Transverse colon (tissue), 4 donors: ENCODE measurements around the gene MBOAT1.

Source experiments
- EP300 ChIP-seq: sonication (generic); formaldehyde crosslinking; IDR thresholded peaks from one replicate; pipeline ENCODE4 v1.6.1; 2017; ENCODE audit warnings: antibody characterized with exemption, low read depth
- POLR2A ChIP-seq: fragments of 450-650 bp; IDR thresholded peaks from one replicate; pipeline ENCODE4 v1.6.1; 2016; ENCODE audit warnings: antibody characterized with exemption, mild to moderate bottlenecking, moderate library complexity
- POLR2AphosphoS5 ChIP-seq, 3 donors: sonication (generic); formaldehyde crosslinking; IDR thresholded peaks; one replicate each; pipeline ENCODE4 v1.6.1; 2016; ENCODE audit warnings: antibody characterized with exemption in 3 of 3
- TF ChIP-seq, protein P1 (sequence below), 5 experiments: fragments of 200-600 bp in 3 of 5; fragments of 450-650 bp in 2 of 5; sonication (generic) in 3 of 5; IDR thresholded peaks; 1 replicate in 2 of 5; 2 replicates in 3 of 5; pipeline ENCODE4 v1.5.1; 2016 to 2017; ENCODE audit warnings: antibody characterized with exemption in 5 of 5, inconsistent platforms in 3 of 5, mild to moderate bottlenecking in 2 of 5, moderate library complexity in 1 of 5

- TF ChIP-seq, protein P1, sequence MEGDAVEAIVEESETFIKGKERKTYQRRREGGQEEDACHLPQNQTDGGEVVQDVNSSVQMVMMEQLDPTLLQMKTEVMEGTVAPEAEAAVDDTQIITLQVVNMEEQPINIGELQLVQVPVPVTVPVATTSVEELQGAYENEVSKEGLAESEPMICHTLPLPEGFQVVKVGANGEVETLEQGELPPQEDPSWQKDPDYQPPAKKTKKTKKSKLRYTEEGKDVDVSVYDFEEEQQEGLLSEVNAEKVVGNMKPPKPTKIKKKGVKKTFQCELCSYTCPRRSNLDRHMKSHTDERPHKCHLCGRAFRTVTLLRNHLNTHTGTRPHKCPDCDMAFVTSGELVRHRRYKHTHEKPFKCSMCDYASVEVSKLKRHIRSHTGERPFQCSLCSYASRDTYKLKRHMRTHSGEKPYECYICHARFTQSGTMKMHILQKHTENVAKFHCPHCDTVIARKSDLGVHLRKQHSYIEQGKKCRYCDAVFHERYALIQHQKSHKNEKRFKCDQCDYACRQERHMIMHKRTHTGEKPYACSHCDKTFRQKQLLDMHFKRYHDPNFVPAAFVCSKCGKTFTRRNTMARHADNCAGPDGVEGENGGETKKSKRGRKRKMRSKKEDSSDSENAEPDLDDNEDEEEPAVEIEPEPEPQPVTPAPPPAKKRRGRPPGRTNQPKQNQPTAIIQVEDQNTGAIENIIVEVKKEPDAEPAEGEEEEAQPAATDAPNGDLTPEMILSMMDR (IDR thresholded peaks at IDR 0.05), result no peak
- TF ChIP-seq POLR2AphosphoS5 (IDR thresholded peaks at IDR 0.05) (no peak), POLR2A (no peak), EP300 (no peak)
These were observed 109.7 kb downstream of the MBOAT1 start for GRCh38 chr6:20102397-20103073.
